Measurements from ENCODE around the gene TLN1. TPM values are rescaled to one million over a fixed set of nuclear protein-coding genes. Genes with fewer than 3 reads are reported as not detected.

The TLN1 gene
- total and polyA plus RNA-seq, 2 experiments from 2014 or later: 21.5 to 120 TPM

GRCh38 chr9:35712762-35713400 is 19.1 kb downstream of the TLN1 start:
- H3K79me2 ChIP-seq (replicated peaks; ENCODE audit: insufficient read depth): no peaks in the 10 kb centered on the region
- ATAC-seq: peak; percentile 65
- 0 out of 2 replicates have a peak, but pooled peaks cover 3% of the 10 kb centered on the region for H3F3A ChIP-seq (replicated peaks; ENCODE audit: low read depth)
- no peak overlapping the region for H3K4me3 ChIP-seq
- Mint-ChIP-seq H3K4me1 (peaks cover 4% of the 10 kb centered on the region; the same call in 2 of the 3 replicates), H3K9me3 (no peaks in the 10 kb centered on the region), H3K36me3 (ENCODE audit: low read depth) (peaks cover 81% of the 10 kb centered on the region), H3K27ac (no peak overlapping the region), H3K27me3 (ENCODE audit: insufficient read depth, low read depth, poor library complexity) (peaks cover 6% of the 10 kb centered on the region), H3K4me3 (no peak overlapping the region)
- TF ChIP-seq EZH2phosphoT487 (IDR thresholded peaks at IDR 0.05; ENCODE audit: unreplicated experiment) (no peak), STAT1 (IDR thresholded peaks at IDR 0.05; ENCODE audit: unreplicated experiment) (no peak), ZNF462 (CRISPR knock-in tag; IDR thresholded peaks at IDR 0.05) (no peak), JUNB (IDR thresholded peaks at IDR 0.05; ENCODE audit: unreplicated experiment) (no peak), CTCF (conservative IDR thresholded peaks at IDR 0.05; ENCODE audit: low read depth in 2 of 2) (peak in 1 of 2 experiments; percentile 45; a peak in 3 of 4 replicates), NANOG (IDR thresholded peaks at IDR 0.05; ENCODE audit: borderline replicate concordance) (no peak)
- no peaks in the 10 kb centered on the region for H3K4me1 ChIP-seq (ENCODE audit: insufficient read depth)
- peaks cover 6% of the 10 kb centered on the region for H4K20me1 ChIP-seq (replicated peaks; ENCODE audit: insufficient read depth)
- DNase-seq (ENCODE audit: low spot score): peak; percentile 28
- H3K27ac ChIP-seq (ENCODE audit: low read depth): no peak overlapping the region
- H3K36me3 ChIP-seq (ENCODE audit: insufficient read depth): peaks cover 51% of the 10 kb centered on the region
- H3K9me2 ChIP-seq (ENCODE audit: insufficient read depth): no peaks in the 10 kb centered on the region
- H3K27me3 ChIP-seq (ENCODE audit: insufficient read depth): no peaks in the 10 kb centered on the region
- no peak overlapping the region for H3K4me2 ChIP-seq
- H2AFZ ChIP-seq: no peak overlapping the region
